IMR-90 (cell line): ENCODE measurements around the gene SLC12A6. TPM values are rescaled to one million over a fixed set of nuclear protein-coding genes. Genes with fewer than 3 reads are reported as not detected.

ENCODE experiments used
- ATAC-seq: fragments of 200-7000 bp; cut with Tn5 transposase; 2 replicates; pipeline ENCODE4 v1.9.1; 2020; ENCODE audit warnings: low read depth, mild to moderate bottlenecking, moderate library complexity
- BruUV-seq: library from RNA; stranded (reverse); fragments of 400-500 nt; replicated peaks from 2 replicates; lab custom pipeline; 2021; lab: Mats Ljungman, UMichigan
- CTCF ChIA-PET: fragments of 300-600 bp; formaldehyde crosslinking; extraction: SDS; loops from one replicate; lab custom pipeline; 2021; ENCODE audit warnings: antibody characterized with exemption; lab: Yijun Ruan, JAX
- POLR2A ChIA-PET: fragments of 300-600 bp; sonication (Branson Sonifier 250); formaldehyde crosslinking; loops from one replicate; lab custom pipeline; 2022; ENCODE audit warnings: antibody characterized with exemption; ENCODE audit not compliant: unreplicated experiment; lab: Charles Lee
- DNase-seq: peaks from one replicate; pipeline ENCODE4 v3.0.0; 2013
- H2AFZ ChIP-seq: replicated peaks from 2 replicates; pipeline ENCODE3; 2013; ENCODE audit warnings: low read length, mild to moderate bottlenecking; ENCODE audit not compliant: poor library complexity
- H2AK5ac ChIP-seq: 2 replicates; pipeline ENCODE4 v1.6.1; 2013; ENCODE audit warnings: low read depth, low read length, inconsistent platforms
- H2AK9ac ChIP-seq: replicated peaks from 2 replicates; pipeline ENCODE3; 2013; ENCODE audit warnings: mild to moderate bottlenecking, low read depth, low read length, moderate library complexity; ENCODE audit not compliant: poor library complexity
- H2BK120ac ChIP-seq: 2 replicates; pipeline ENCODE4 v1.6.1; 2013; ENCODE audit warnings: low read depth, low read length, inconsistent platforms
- H2BK15ac ChIP-seq: 3 replicates; pipeline ENCODE4 v1.6.1; 2013; ENCODE audit warnings: low read depth, low read length, inconsistent platforms
- H2BK20ac ChIP-seq: 2 replicates; pipeline ENCODE4 v1.6.1; 2013; ENCODE audit warnings: low read depth, mild to moderate bottlenecking, inconsistent platforms, low read length, moderate library complexity
- H2BK5ac ChIP-seq: 2 replicates; pipeline ENCODE4 v1.6.1; 2013; ENCODE audit warnings: mild to moderate bottlenecking, low read depth, low read length, inconsistent platforms; ENCODE audit not compliant: poor library complexity, severe bottlenecking
- H3K14ac ChIP-seq: replicated peaks from 2 replicates; pipeline ENCODE4 v1.6.1; 2013; ENCODE audit warnings: low read depth, low read length, inconsistent platforms
- H3K18ac ChIP-seq: 2 replicates; pipeline ENCODE4 v1.6.1; 2013; ENCODE audit warnings: low read depth, low read length, control low read depth
- H3K23ac ChIP-seq: 2 replicates; pipeline ENCODE4 v1.6.1; 2013; ENCODE audit warnings: low read depth, low read length, inconsistent platforms
- H3K27ac ChIP-seq: 2 replicates; pipeline ENCODE4 v1.5.1; 2013; ENCODE audit warnings: mild to moderate bottlenecking, control low read depth, low read length; ENCODE audit not compliant: insufficient read depth
- H3K27me3 ChIP-seq: 2 replicates; pipeline ENCODE4 v1.6.1; 2013; ENCODE audit warnings: low read length; ENCODE audit not compliant: control insufficient read depth, insufficient read depth
- H3K36me3 ChIP-seq: 2 replicates; pipeline ENCODE4 v1.6.1; 2013; ENCODE audit warnings: low read length, mixed read lengths; ENCODE audit not compliant: control insufficient read depth, insufficient read depth
- H3K4ac ChIP-seq: 2 replicates; pipeline ENCODE4 v1.6.1; 2013; ENCODE audit warnings: low read depth, low read length, inconsistent platforms
- H3K4me1 ChIP-seq: 2 replicates; pipeline ENCODE4 v1.6.1; 2013; ENCODE audit warnings: low read length, mixed read lengths; ENCODE audit not compliant: control insufficient read depth, insufficient read depth
- H3K4me2 ChIP-seq: 2 replicates; pipeline ENCODE4 v1.6.1; 2013; ENCODE audit warnings: low read depth, mild to moderate bottlenecking, control low read depth, low read length, moderate library complexity
- H3K4me3 ChIP-seq: 2 replicates; pipeline ENCODE4 v1.5.1; 2013; ENCODE audit warnings: low read depth, mild to moderate bottlenecking, control low read depth, low read length, moderate library complexity; ENCODE audit not compliant: insufficient read depth
- H3K56ac ChIP-seq: 2 replicates; pipeline ENCODE4 v1.6.1; 2013; ENCODE audit warnings: low read length, inconsistent platforms; ENCODE audit not compliant: insufficient read depth; ENCODE audit errors: extremely low read depth
- H3K79me1 ChIP-seq, 2 experiments: 2 replicates each; pipeline ENCODE4 v1.6.1; 2013; ENCODE audit warnings: low read length in 2 of 2, inconsistent platforms in 1 of 2, low read depth in 1 of 2
- H3K9ac ChIP-seq: 2 replicates; pipeline ENCODE4 v1.6.1; 2013; ENCODE audit warnings: low read depth, low read length, control low read depth
- H3K9me1 ChIP-seq: 2 replicates; pipeline ENCODE4 v1.6.1; 2013; ENCODE audit warnings: low read length, inconsistent platforms; ENCODE audit not compliant: insufficient read depth
- H3K9me3 ChIP-seq: 2 replicates; pipeline ENCODE4 v1.6.1; 2013; ENCODE audit warnings: low read length; ENCODE audit not compliant: control insufficient read depth, insufficient read depth
- H4K20me1 ChIP-seq: 2 replicates; pipeline ENCODE4 v1.6.1; 2013; ENCODE audit warnings: low read length, inconsistent platforms; ENCODE audit not compliant: insufficient read depth
- H4K5ac ChIP-seq: 2 replicates; pipeline ENCODE4 v1.6.1; 2013; ENCODE audit warnings: mild to moderate bottlenecking, low read depth, low read length, control low read depth
- H4K8ac ChIP-seq, 2 experiments: 2 replicates each; pipeline ENCODE4 v1.6.1; 2013; ENCODE audit warnings: low read depth in 2 of 2, low read length in 2 of 2, control low read depth in 1 of 2, inconsistent platforms in 1 of 2
- H4K91ac ChIP-seq: 2 replicates; pipeline ENCODE4 v1.6.1; 2013; ENCODE audit warnings: low read depth, low read length, inconsistent platforms; ENCODE audit not compliant: insufficient read depth
- BHLHE40 ChIP-seq: fragments of 150-350 bp; IDR thresholded peaks from 2 replicates; pipeline ENCODE4 v1.6.1; 2016; ENCODE audit warnings: mild to moderate bottlenecking, low read depth, low read length
- CEBPB ChIP-seq: IDR thresholded peaks from 2 replicates; pipeline ENCODE4 v1.6.1; 2012; ENCODE audit warnings: low read depth, low read length, improper control_type of control experiment
- FOS ChIP-seq: fragments of 150-350 bp; IDR thresholded peaks from 2 replicates; pipeline ENCODE4 v1.6.1; 2016; ENCODE audit warnings: low read depth, low read length
- MAFK ChIP-seq: IDR thresholded peaks from 2 replicates; pipeline ENCODE4 v1.6.1; 2012; ENCODE audit warnings: low read depth, low read length, improper control_type of control experiment
- RAD21 ChIP-seq: IDR thresholded peaks from 2 replicates; pipeline ENCODE4 v1.6.1; 2012; ENCODE audit warnings: low read length, improper control_type of control experiment
- RFX5 ChIP-seq: IDR thresholded peaks from 2 replicates; pipeline ENCODE4 v1.8.0; 2012; ENCODE audit warnings: low read depth, mild to moderate bottlenecking, low read length, moderate library complexity
- SMC3 ChIP-seq: fragments of 150-350 bp; IDR thresholded peaks from 2 replicates; pipeline ENCODE4 v1.6.1; 2016; ENCODE audit warnings: low read depth, mild to moderate bottlenecking, antibody characterized with exemption, low read length, moderate library complexity
- USF2 ChIP-seq: fragments of 150-350 bp; IDR thresholded peaks from 2 replicates; pipeline ENCODE4 v1.6.1; 2017; ENCODE audit warnings: mild to moderate bottlenecking, antibody characterized with exemption, low read length, low read depth
- WGBS, 2 experiments: methylation state at CpG; one replicate each; pipeline versions ENCODE4 v1.1.5 to v1.1.7; 2013; ENCODE audit warnings: missing lambda C conversion rate in 2 of 2; ENCODE audit not compliant: insufficient read length in 1 of 2; ENCODE audit errors: extremely low coverage in 2 of 2; 5-methylcytosine and 5-hydroxymethylcytosine counted together
- dilution Hi-C: fragments of 300-500 bp; cut with HindIII; formaldehyde crosslinking; loops from one replicate; pipeline ENCODE4 v1.14.3; 2018; ENCODE audit warnings: low sequenced_read_pairs; ENCODE audit not compliant: unreplicated experiment
- in situ Hi-C: fragments of 300-500 bp; cut with MboI; formaldehyde crosslinking; loops from 3 replicates; pipeline ENCODE4 v1.14.3; 2019; ENCODE audit warnings: low sequenced_read_pairs, inconsistent platforms, mixed read lengths
- intact Hi-C: fragments of 100-400 bp; cut with micrococcal nuclease; formaldehyde crosslinking; loops from 2 replicates; pipeline ENCODE4 v1.10.0; 2022
- polyA plus RNA-seq, 3 experiments: library from polyadenylated mRNA; depleted of rRNA; stranded (reverse); fragments of >200 nt; gene quantifications; 2 replicates each; pipeline ENCODE4 v1.2.3, GENCODE V29; 2012; ENCODE audit warnings: low replicate concordance in 1 of 3
- total RNA-seq: library from RNA; depleted of rRNA; stranded (reverse); fragments of >200 nt; gene quantifications from 2 replicates; pipeline ENCODE4 v1.2.3, GENCODE V29; 2012
- TF ChIP-seq, protein P1 (sequence below): fragments of 150-350 bp; IDR thresholded peaks from 2 replicates; pipeline ENCODE4 v1.6.1; 2016; ENCODE audit warnings: low read depth, mild to moderate bottlenecking, low read length, moderate library complexity, borderline replicate concordance

The SLC12A6 gene
- total and polyA plus RNA-seq, 2 of the 4 experiments (the other 2 are of a cell fraction), result 7.7 to 10.2 TPM

DNA sequence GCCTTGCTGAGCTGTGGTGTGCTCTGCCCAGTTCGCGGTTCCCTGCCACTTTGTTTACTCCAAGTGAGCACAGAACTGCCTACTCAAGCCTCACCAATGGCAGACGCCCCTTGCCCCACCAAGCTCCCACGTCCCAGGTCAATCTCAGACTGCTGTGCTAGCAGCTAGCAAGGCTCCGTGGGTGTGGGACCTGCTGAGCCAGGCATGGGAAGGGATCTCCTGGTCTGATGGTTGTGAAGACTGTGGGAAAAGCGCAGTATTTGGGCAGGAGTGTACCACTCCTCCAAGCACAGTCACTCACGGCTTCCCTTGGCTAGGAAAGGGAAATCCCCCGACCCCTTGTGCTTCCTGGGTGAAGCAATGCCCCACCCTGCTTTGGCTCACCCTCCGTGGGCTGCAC is 45.0 kb downstream of the SLC12A6 start:
- ATAC-seq, result no peak

More for the DNA sequence above, 45.0 kb downstream of the SLC12A6 start:
- intact Hi-C loops, result no loop called here
- H3K4me3 ChIP-seq, result no peak overlapping the region
- H4K20me1 ChIP-seq, result no peaks in the 10 kb centered on the region; the same call in 1 of the 2 replicates
- ChIA-PET POLR2A (no interaction called here), CTCF (no interaction called here)
- no peak overlapping the region for H2AFZ ChIP-seq
- DNase-seq, result no peak
- no CpG with 5 or more reads among the region's 9 CpGs for WGBS, 2 experiments
- no peak overlapping the region for H2BK120ac ChIP-seq
- no peak overlapping the region for H3K18ac ChIP-seq
- no peak overlapping the region for H2AK9ac ChIP-seq
- H2AK5ac ChIP-seq, result no peak overlapping the region
- H3K79me1 ChIP-seq, result peaks cover 4 to 13% of the 10 kb centered on the region in 2 experiments; a peak in 3 of 4 replicates
- no peaks in the 10 kb centered on the region; the same call in 1 of the 2 replicates for H3K4me1 ChIP-seq
- no TSS peak for BruUV-seq
- H3K4me2 ChIP-seq, result no peak overlapping the region
- in situ Hi-C loops, result no loop called here
- no peak overlapping the region for H3K27ac ChIP-seq
- no peak overlapping the region for H4K91ac ChIP-seq
- peaks cover 5% of the 10 kb centered on the region for H3K9me1 ChIP-seq
- H4K5ac ChIP-seq, result no peak overlapping the region
- H3K14ac ChIP-seq, result no peak overlapping the region
- no peak overlapping the region for H2BK5ac ChIP-seq
- TF ChIP-seq RFX5 (no peak), FOS (no peak), USF2 (no peak), CEBPB (no peak), SMC3 (no peak), BHLHE40 (no peak), RAD21 (no peak), MAFK (no peak)
- TF ChIP-seq, protein P1, sequence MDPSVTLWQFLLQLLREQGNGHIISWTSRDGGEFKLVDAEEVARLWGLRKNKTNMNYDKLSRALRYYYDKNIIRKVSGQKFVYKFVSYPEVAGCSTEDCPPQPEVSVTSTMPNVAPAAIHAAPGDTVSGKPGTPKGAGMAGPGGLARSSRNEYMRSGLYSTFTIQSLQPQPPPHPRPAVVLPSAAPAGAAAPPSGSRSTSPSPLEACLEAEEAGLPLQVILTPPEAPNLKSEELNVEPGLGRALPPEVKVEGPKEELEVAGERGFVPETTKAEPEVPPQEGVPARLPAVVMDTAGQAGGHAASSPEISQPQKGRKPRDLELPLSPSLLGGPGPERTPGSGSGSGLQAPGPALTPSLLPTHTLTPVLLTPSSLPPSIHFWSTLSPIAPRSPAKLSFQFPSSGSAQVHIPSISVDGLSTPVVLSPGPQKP, result no peak
- H3K36me3 ChIP-seq, result no peaks in the 10 kb centered on the region
- H3K9ac ChIP-seq, result no peak overlapping the region
- no peaks in the 10 kb centered on the region for H3K9me3 ChIP-seq
- H3K56ac ChIP-seq, result no peak overlapping the region
- H3K23ac ChIP-seq, result no peak overlapping the region
- dilution Hi-C loops, result no loop called here
- H2BK20ac ChIP-seq, result no peak overlapping the region
- no peaks in the 10 kb centered on the region for H3K27me3 ChIP-seq
- H2BK15ac ChIP-seq, result no peak overlapping the region
- H3K4ac ChIP-seq, result no peak overlapping the region
- H4K8ac ChIP-seq, result no peak overlapping the region
